HG03521 (cell line): Measurements from ENCODE around the gene WEE1.

Experiments used
- ATAC-seq: cut with Tn5 transposase; IDR thresholded peaks from one replicate; pipeline ENCODE4 v1.9.1; 2021; ENCODE audit warnings: mild to moderate bottlenecking, moderate library complexity; ENCODE audit not compliant: unreplicated experiment

Gene WEE1

DNA sequence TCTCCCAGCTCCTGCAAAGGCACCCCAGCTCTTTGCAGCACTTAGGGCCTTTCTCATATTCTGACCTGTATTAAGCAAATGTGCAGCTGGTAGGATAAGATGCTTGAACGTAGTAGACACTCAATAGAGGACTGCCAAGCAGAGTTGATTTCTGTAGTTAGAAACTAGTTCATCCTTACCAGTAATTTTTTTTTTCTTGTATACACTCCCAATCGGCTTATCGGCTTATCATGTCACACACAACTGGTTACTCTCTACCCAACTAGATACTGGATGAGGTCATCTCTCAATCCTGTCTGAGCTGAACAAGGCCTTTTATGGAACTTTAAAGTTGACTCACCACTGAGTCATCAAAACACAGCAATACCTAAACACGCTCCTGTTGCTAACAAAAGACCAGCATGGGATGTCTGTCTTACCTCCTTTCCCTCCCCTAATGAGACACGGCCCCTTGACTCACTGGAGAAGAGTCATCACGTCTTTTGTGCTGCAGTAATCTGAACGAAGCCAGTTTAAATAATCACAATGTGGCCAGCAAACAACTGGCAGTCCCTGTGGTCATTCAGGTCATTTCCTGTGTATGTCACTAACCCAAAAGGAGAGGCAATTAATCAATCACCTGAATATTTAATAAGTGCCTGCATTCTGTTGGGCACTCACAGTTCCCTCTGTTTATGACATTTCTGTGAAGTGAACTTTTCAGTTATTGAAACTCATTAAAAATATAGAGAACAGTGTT lies 7.5 kb upstream of the WEE1 start:
- ATAC-seq = peak; percentile 77

DNA sequence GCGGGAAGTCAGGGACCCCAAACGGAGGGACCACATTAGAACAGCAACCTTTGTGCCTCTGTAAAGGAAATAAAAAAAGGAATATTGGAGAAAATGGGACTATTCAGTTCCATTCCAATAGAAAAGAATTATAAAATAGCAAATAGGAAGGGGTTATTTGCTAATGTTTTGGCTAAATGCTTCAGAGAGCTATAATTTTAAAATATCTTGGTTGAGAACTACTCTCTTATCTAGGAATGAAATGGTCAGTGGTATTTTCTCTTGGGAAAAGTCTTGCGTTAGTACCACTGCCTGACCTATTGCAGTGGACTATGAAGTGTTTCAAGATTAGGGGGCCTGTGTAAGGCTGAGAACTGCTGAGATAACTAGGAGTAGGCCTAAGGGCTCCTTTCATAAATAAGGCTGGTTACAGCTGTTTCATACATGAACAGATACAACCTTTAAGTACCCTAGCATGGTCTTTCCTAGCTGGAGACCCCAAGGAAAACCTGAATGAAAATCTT lies 6.9 kb upstream of the WEE1 start:
- ATAC-seq = no peak

DNA sequence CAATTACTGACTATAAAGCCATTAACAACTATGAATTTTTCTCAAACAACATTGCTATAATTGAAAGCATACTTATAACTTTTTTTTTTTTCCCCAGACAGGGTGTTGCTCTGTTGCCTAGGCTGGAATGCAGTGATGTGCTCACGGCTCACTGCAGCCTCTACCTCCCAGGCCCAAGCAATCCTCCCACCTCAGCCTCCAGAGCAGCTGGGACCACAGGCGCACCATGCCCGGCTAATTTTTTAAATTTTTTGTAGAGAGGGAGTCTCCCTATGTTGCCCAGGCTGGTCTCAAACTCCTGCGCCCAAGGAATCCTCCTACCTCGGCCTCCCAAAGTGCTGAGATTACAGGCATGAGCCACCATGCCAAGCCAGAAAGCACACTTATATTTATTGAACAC lies 6.1 kb upstream of the WEE1 start:
- ATAC-seq = no peak

DNA sequence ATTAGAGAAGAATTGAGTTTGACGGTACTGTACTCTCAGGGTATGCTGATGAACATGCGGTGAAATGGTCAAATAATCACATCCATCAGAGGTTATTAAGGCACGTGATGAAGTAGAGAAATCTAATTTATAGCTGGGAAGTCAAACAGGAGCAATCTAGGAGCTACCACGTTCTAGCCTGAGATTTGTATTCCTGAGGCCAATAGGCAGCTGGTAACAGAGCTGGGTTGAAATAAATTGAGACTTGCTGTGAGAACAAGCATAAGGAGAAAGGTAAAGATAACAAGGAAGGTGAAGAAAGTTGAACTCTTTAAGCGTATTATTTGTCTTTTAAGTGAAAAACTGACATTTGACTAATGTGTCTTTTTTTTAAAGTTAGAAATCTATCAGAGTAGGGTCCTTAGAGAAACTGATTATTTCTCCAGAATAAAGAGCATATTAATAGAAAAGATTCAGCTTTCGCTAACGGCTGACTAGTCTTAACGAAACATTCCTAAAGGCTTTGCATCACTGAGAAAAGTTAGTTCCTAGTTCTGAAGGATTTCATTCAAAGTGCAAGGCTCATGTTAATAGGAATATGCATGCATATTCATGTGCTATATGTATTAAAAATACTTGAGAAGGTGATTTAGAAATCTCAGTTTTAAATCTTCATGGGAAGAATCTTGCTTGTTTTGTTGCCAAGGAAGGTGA lies 5.2 kb upstream of the WEE1 start:
- no peak for ATAC-seq

DNA sequence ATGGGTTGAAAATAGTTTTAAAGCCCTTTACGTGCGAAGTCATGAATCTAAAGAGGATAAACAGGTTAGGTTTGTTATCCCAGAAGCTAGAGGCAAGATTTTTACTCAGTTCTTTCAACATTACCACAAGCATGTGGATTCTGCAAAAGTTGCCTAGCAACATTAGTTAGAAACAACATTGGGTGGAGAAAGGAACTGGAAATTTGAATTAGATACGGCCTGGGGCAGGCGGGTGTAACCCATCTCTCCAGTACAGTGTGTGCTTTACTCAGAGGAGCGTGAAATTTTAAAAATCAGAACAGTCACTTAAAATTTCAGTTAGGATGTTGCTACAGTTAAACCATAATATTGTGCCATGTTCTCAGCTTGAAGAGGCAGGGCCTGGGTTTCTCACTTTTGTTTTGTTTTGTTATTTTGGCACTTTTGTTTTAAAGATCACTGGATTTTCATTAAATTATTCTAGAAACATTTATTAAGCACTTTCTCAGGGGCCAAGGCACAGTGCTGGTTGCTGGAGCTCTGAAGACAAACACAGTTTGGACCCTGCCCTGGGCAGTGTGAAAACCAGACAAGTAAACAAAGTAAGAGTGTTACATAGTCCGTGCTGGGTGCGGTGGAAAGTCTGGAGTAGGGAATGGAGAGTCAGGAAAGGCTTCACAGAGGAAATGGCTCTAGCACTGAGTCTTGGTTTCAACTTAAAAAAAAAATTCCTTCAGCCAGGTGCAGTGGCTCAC lies 4.4 kb upstream of the WEE1 start:
- no peak for ATAC-seq

DNA sequence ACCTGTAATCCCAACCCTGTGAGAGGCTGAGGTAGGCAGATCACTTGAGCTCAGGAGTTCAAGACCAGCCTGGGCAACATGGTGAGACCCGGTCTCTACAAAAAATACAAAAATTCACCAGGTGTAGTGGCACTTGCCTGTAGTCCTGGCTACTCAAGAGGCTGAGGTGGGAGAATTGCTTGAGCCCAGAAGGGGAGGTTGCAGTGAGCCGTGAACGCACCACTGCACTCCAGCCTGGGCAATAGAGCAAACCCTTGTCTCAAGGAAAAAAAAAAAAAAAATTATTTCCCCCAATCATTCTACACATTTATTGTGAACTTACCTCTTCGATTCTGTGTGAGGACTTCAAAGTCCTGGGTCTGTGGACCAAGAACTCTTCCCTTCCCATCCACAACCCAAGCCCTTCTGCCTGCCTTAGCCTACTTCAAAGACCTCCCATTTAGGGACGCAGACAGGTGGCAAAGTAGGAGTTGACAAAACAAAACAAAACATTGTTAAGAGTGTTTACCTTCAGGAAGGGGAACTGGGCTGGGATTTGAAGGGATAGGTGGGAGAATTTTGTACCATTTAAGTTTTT lies 3.8 kb upstream of the WEE1 start:
- ATAC-seq = no peak

DNA sequence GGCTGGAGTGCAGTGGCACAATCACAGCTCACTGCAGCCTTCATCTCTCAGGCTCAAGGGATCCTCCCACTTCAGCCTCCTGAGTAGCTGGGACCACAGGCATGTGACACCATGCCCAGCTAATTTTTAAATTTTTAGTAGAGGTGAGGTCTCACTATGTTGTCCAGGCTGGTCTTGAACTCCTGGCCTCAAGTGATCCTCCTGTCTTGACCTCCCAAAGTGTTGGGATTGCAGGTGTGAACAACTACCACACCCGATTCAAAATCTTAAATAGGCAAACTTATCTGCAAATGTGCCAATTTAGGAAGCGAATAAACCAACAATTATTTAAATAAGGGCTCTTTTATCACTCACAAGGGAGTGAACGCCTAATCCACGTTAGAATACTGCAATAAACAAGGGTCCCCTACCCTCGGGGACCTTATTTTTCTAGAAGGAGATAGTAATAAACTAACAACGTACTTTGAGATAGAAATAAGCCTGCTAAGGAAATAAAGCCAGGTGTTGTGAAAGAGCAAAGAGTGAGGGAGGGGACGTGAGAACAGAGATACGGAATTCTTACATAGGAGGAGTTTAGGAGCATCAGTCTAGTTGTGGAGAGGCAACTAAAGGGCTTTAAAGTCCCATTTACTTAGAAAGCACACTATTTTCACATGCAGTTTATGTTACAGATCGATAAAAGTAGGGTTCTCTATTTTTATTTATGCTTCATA lies 3.0 kb upstream of the WEE1 start:
- ATAC-seq = no peak

DNA sequence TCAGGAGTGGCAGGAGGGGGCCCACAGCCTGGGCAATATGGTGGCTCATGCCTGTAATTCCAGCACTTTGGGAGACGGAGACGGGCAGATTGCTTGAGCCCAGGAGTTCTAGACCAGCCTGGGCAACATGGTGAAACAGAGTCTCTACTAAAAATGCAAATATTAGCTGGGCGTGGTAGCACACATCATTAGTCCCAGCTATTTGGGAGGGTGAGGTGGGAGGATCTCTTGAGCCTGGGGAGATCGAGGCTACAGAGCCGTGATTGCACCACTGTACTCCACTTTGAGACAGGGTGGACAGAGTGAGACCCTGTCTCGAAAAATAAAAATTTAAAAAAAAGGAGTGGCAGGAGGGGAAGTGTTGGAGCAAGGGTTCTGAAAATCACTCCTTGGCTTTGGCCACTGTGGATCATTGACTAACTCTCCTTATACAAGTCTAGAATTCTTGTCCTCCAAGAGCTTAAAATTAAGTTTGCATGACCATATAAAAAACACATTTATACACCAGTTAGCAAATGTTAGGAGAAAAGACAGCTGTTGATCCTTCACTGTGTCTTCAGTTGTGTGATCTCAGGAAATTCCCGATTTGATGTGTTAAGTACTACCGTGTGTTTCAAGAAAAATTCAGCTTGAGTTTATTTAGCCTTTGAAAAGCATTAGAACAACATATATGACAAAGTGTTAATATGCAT lies 2.3 kb upstream of the WEE1 start:
- ATAC-seq = no peak

DNA sequence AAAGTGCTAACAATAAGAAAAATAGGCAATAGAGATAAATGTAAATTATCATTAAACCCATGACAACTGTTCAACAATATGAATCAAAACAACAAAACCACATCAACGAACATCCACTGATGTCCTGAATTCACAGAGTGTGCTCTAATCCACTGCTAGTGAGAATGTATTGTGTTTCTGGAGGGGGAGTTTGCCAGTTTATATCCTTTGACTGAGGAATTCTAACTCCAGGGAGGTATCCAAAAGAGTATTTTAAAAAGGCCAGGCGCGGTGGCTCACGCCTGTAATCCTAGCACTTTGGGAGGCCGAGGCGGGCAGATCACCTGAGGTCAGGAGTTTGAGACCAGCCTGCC lies 1.7 kb upstream of the WEE1 start:
- no peak for ATAC-seq

DNA sequence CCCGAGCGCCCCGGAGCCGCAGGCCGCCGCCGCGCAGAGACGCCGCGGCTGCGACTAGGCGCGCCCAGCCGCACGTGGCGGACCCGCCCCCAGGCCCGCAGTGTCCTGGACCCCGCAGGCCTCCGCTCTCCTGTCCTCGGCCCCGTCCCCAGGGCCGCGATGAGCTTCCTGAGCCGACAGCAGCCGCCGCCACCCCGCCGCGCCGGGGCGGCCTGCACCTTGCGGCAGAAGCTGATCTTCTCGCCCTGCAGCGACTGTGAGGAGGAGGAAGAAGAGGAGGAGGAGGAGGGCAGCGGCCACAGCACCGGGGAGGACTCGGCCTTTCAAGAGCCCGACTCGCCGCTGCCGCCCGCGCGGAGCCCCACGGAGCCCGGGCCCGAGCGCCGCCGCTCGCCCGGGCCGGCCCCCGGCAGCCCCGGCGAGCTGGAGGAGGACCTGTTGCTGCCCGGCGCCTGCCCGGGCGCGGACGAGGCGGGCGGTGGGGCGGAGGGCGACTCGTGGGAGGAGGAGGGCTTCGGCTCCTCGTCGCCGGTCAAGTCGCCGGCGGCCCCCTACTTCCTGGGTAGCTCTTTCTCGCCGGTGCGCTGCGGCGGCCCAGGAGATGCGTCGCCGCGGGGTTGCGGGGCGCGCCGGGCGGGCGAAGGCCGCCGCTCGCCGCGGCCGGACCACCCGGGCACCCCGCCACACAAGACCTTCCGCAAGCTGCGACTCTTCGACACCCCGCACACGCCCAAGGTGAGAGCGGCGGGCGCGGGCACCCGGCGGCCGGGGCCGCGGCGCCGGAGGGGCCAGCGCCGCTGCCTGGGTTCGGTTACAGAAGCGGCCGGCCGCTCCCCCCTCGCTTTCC lies 528 bp downstream of the WEE1 start:
- ATAC-seq = peak; percentile 6

DNA sequence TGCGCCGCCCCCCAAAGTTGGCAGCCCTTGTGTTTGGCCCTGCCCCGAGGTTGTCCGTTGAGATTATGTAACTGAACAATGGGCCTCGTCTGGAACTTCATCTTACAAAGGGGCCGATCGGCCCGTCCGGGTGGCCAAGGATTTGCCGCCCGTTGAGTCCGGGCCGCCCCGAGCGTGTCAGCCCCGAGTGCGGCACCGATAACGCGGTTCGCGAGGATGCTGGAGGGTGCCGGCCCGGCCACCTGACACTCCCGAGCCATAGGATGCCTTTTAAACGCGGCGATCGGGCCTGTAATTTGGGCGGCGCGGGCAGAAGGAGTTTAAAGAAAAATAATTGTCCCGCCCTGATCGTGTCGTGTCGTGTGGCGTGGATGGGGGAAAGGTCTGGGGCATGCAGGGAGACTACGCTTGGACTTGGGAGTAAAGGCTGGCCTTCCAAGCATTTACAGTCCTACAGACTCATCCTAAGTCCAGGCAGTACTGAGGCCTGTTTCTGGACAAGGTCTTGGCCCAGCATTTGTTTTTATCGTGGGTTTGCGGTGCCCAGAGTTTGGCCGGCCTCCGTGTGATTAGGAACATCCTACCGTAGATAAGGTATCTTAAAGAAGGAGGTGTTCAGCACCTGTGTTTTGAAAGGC lies 1.3 kb downstream of the WEE1 start:
- no peak for ATAC-seq

DNA sequence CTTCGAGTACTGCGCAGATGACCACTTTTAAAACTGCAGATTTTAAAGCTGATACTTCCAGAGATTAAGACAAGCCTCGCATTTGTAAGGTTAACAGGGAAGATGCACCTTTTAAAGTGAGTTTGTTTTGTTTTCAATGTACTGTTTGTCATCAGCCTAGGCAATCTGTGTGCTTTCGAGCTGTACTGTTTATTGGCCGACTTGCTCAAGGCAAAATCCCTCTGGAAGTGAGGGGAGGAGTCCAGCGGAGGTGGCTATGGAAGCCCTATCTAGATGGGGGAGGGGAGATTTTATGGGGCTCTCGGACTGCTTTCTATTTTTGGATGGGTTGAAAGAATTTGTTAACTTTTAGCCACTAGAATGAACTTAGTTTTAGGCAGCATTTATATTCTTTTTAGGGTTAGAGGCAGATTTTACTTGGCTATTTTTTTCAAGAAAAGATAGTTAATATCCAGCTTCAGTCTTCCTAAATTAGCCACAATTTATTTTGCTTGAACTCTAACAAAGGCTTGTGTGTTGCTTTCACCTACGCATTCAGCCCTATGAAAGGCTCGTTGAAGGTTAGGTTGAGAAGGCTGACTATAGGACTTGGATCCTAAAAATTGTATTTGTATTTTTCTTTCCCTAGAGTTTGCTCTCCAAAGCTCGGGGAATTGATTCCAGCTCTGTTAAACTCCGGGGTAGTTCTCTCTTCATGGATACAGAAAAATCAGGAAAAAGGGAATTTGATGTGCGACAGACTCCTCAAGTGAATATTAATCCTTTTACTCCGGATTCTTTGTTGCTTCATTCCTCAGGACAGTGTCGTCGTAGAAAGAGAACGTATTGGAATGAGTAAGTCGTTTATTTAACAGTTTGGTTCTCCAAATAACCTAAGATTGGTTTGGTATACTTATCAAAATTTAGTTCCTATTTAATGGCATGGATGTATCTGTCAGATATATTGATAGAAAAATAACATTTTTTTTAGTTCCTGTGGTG lies 2.1 kb downstream of the WEE1 start:
- no peak for ATAC-seq

DNA sequence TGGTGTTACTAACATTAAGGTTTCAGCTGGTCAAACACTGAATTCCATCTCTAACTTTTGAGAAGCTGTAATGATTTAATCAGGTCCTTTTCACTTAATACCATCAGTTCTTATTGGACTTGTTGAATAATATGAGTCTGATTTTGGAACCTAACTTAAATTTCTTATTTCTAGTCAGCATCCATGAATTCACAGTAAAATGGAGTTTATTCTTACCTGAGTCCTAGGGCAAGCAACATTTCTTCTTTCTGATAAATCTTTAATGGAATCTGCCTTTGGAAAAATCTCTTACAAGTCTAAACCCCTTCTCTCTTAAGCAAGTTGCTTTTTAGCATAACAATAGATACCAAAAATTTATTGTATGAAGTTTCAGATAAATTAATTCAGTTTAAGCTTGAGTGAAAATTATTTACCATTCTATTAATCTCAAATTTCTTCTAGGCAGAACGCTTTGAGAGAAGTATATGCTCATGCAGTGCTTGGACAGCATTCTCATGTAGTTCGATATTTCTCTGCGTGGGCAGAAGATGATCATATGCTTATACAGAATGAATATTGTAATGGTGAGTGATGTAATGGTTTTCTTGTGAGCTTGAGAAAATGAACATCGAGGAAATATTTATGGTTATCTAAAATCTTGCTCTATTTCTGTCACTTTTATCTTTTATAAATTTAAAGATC lies 3.4 kb downstream of the WEE1 start:
- no peak for ATAC-seq

DNA sequence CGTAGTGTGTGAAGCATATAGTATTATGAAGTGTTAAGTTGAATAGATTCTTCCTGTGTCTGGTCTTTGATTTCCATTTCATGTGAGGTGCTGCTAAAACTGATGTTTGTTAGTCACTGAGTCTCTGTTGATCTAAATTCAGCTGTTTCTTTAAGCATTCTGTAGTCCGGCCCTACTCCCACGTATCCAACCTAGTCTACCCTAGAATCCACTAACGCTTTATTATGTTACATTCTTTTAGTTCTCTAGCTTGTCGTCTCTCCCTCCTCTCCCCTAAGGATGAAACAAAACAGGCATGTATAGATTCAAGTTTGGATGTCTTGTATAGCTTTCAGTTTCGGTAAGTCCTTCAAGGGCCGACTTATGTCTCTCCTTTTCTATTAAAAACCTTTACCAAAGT lies 4.1 kb downstream of the WEE1 start:
- ATAC-seq = no peak

DNA sequence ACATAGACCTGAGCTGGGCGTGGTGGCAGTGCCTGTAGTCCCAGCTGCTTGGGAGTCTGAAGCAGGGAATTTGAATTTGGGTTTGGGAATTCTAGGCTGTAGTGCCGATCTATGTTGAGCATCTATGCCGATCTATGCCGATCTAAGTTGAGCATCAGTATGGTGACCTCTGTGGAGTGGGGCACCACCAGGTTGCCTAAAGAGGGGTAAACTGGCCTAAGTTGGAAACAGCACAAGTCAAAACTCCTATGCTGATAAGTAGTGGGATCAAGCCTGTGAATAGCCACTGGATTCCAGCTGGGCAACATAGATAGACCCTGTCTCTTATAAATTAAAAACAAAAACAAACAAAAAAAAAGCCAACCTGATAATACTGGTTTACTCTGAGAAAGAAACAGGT lies 7.4 kb downstream of the WEE1 start:
- ATAC-seq = no peak

DNA sequence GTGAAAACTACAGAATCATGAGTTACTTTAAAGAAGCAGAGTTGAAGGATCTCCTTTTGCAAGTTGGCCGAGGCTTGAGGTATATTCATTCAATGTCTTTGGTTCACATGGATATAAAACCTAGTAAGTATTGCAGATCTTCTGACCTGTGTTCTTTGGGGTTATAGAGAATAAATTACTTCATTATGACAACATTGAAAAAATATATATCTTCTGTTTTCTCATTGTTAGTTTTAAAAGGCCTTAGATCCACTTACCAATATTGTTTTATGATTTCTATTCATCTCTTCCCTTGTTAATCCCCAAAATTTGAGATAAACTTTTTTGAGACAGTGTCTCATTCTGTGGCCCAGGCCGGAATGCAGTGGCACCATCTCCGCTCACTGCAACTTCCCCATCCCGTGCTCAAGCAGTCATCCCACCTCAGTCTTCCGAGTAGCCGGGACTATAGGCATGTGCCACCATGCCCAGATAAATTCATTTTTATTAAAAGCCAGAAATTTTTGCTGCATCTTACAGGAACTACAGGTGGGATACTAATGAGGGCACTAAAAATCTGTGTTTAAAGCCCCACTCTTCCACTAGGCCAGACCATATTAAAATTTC lies 8.2 kb downstream of the WEE1 start:
- ATAC-seq = no peak

DNA sequence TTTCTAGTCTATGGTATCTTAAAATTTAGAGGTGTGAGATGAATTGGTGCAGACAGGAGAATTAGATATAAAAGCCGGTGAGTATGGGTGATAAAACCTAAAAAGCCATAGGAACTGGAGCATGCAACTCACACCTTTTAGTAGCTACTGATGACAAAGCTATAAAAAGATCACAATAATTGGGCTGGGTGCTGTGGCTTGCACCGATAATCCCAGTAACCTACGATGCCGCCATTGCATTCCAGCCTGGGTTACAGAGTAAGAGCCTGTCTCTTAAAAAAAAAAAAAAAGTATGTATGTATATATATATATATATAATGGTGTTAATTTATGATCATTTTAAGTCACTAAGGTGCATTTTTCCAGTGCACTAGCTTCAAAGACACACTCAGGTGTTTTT lies 17.2 kb downstream of the WEE1 start:
- no peak for ATAC-seq
